CD4-positive, alpha-beta T cell treated with Interleukin-21 for 1 hour (primary cell): ENCODE data around the gene SKOR2.
A peak's percentile ranks its signal among the peaks of the same experiment; 100 is the strongest.
"Not testable (repeated sequence)": the region's sequence is repeated elsewhere in the genome, so short reads cannot be mapped to it uniquely, and the experiment has no call there.

Experiments
- DNase-seq: peaks from one replicate; pipeline ENCODE4 v3.0.0-alpha.2; 2020

Gene SKOR2

GRCh38 chr18:47187721-47188120 is 63.7 kb downstream of the SKOR2 start:
- no peak for DNase-seq

- peak; percentile 23 for DNase-seq
Measured at GRCh38 chr18:47184419-47185050, 66.9 kb downstream of the SKOR2 start.

GRCh38 chr18:47182156-47182555 is 69.3 kb downstream of the SKOR2 start:
- DNase-seq, result not testable (repeated sequence)

GRCh38 chr18:47180765-47181164 is 70.7 kb downstream of the SKOR2 start:
- no peak for DNase-seq

GRCh38 chr18:47179520-47179919 is 71.9 kb downstream of the SKOR2 start:
- no peak for DNase-seq

- peak; percentile 92 for DNase-seq
Measured at GRCh38 chr18:47175898-47176575, 75.4 kb downstream of the SKOR2 start, which contains the start of gene IER3IP1. TSS of gene IER3IP1 (minus strand) at chr18:47176364. CDS start at chr18:47176277, 87 bp downstream.

GRCh38 chr18:47175283-47175897 is 76.1 kb downstream of the SKOR2 start:
- DNase-seq, result no peak

GRCh38 chr18:47174545-47175116 is 76.8 kb downstream of the SKOR2 start:
- DNase-seq, result no peak

- no peak for DNase-seq
Measured at GRCh38 chr18:47172476-47172875, 79.0 kb downstream of the SKOR2 start.

- DNase-seq, result no peak
Measured at GRCh38 chr18:47168913-47169312, 82.5 kb downstream of the SKOR2 start.

GRCh38 chr18:47168509-47168908 is 83.0 kb downstream of the SKOR2 start:
- no peak for DNase-seq

- DNase-seq, result no peak
Measured at GRCh38 chr18:47166294-47166693, 85.2 kb downstream of the SKOR2 start.

GRCh38 chr18:47163241-47163640 is 88.2 kb downstream of the SKOR2 start:
- DNase-seq, result no peak

- no peak for DNase-seq
Measured at GRCh38 chr18:47160256-47160655, 91.2 kb downstream of the SKOR2 start.

GRCh38 chr18:47158404-47158803 is 93.1 kb downstream of the SKOR2 start:
- not testable (repeated sequence) for DNase-seq
